Nephron (organoid): ENCODE measurements around the gene UBE3B.
"Not testable (repeated sequence)": the region's sequence is repeated elsewhere in the genome, so short reads cannot be mapped to it uniquely, and the experiment has no call there.

Source experiments
- H3K27ac Mint-ChIP-seq, 3 experiments: 2 replicates each; pipeline ENCODE4 v1.8.0; 2020; ENCODE audit warnings: mixed read lengths in 3 of 3, mild to moderate bottlenecking in 2 of 3, moderate library complexity in 1 of 3
- H3K27me3 Mint-ChIP-seq: 2 replicates; pipeline ENCODE4 v1.8.0; 2021; ENCODE audit warnings: low read depth, mild to moderate bottlenecking, moderate library complexity, mixed read lengths
- H3K36me3 Mint-ChIP-seq: 2 replicates; pipeline ENCODE4 v1.8.0; 2020; ENCODE audit warnings: low read depth, mixed read lengths
- H3K4me1 Mint-ChIP-seq: 2 replicates; pipeline ENCODE4 v1.8.0; 2020; ENCODE audit warnings: mixed read lengths
- H3K4me3 Mint-ChIP-seq, 3 experiments: 2 replicates each; pipeline ENCODE4 v1.8.0; 2020; ENCODE audit warnings: mild to moderate bottlenecking in 3 of 3, mixed read lengths in 3 of 3, moderate library complexity in 2 of 3
- H3K9me3 Mint-ChIP-seq: 2 replicates; pipeline ENCODE4 v1.8.0; 2020; ENCODE audit warnings: mixed read lengths
- CTCF ChIP-seq, 3 experiments: fragments of 200-600 bp; sonication (generic); IDR thresholded peaks; one replicate each; pipeline ENCODE4 v1.5.0; 2021; ENCODE audit warnings: antibody characterized with exemption in 3 of 3; ENCODE audit not compliant: unreplicated experiment in 3 of 3

Gene UBE3B

GRCh38 chr12:109466821-109467220 lies 10.6 kb upstream of the UBE3B start:
- Mint-ChIP-seq H3K27me3 (no peaks in the 10 kb centered on the region), H3K4me1 (peaks cover 51% of the 10 kb centered on the region), H3K27ac (no peak overlapping the region), H3K4me3 (no peak overlapping the region), H3K36me3 (peaks cover 28% of the 10 kb centered on the region), H3K9me3 (no peaks in the 10 kb centered on the region)
- no peak for TF ChIP-seq CTCF (IDR thresholded peaks at IDR 0.05; ENCODE audit: unreplicated experiment in 3 of 3)

- TF ChIP-seq CTCF (IDR thresholded peaks at IDR 0.05; ENCODE audit: unreplicated experiment in 3 of 3), result no peak
- Mint-ChIP-seq H3K4me1 (peaks cover 38% of the 10 kb centered on the region), H3K4me3 (no peak overlapping the region), H3K27ac (no peak overlapping the region), H3K9me3 (no peaks in the 10 kb centered on the region), H3K27me3 (no peaks in the 10 kb centered on the region), H3K36me3 (peaks cover 28% of the 10 kb centered on the region)
These were observed 9.3 kb upstream of the UBE3B start for GRCh38 chr12:109467978-109468676.

GRCh38 chr12:109469517-109469916 lies 7.9 kb upstream of the UBE3B start:
- peaks cover 27% of the 10 kb centered on the region for H3K4me1 Mint-ChIP-seq
- no peak overlapping the region for H3K4me3 Mint-ChIP-seq
- H3K9me3 Mint-ChIP-seq, result no peaks in the 10 kb centered on the region
- H3K27ac Mint-ChIP-seq, result no peak overlapping the region
- no peaks in the 10 kb centered on the region for H3K27me3 Mint-ChIP-seq
- H3K36me3 Mint-ChIP-seq, result peaks cover 28% of the 10 kb centered on the region
- no peak for TF ChIP-seq CTCF (IDR thresholded peaks at IDR 0.05; ENCODE audit: unreplicated experiment in 3 of 3)

- Mint-ChIP-seq H3K27me3 (no peaks in the 10 kb centered on the region), H3K36me3 (peaks cover 17% of the 10 kb centered on the region), H3K9me3 (no peaks in the 10 kb centered on the region), H3K4me1 (peaks cover 25% of the 10 kb centered on the region), H3K4me3 (peak overlapping the region in 2 of 3 experiments; percentile 18 to 48), H3K27ac (no peak overlapping the region)
- TF ChIP-seq CTCF (IDR thresholded peaks at IDR 0.05; ENCODE audit: unreplicated experiment in 3 of 3), result no peak
These were observed 4.4 kb upstream of the UBE3B start for GRCh38 chr12:109473006-109473405.

GRCh38 chr12:109473526-109474270 lies 3.7 kb upstream of the UBE3B start:
- Mint-ChIP-seq H3K4me3 (peak overlapping the region in 2 of 3 experiments; percentile 96), H3K4me1 (peaks cover 25% of the 10 kb centered on the region), H3K36me3 (peaks cover 10% of the 10 kb centered on the region)
- H3K27ac Mint-ChIP-seq, H3K27me3 Mint-ChIP-seq, H3K9me3 Mint-ChIP-seq: not testable (repeated sequence)

GRCh38 chr12:109475121-109475520 lies 2.3 kb upstream of the UBE3B start:
- Mint-ChIP-seq H3K4me3 (peak overlapping the region; percentile 94 to 96 (median 96)), H3K27me3 (no peaks in the 10 kb centered on the region), H3K4me1 (peaks cover 32% of the 10 kb centered on the region), H3K27ac (no peak overlapping the region), H3K9me3 (no peaks in the 10 kb centered on the region), H3K36me3 (peaks cover 2% of the 10 kb centered on the region)
- no peak for TF ChIP-seq CTCF (IDR thresholded peaks at IDR 0.05; ENCODE audit: unreplicated experiment in 3 of 3)
